AG04450 (cell line): ENCODE results near the gene NGB. TPM values are rescaled to one million over a fixed set of nuclear protein-coding genes. Genes with fewer than 3 reads are reported as not detected.

Experiments
- CTCF ChIA-PET: fragments of 300-600, 350-600 bp; formaldehyde crosslinking; extraction: SDS; loops from one replicate; lab custom pipeline; 2022; ENCODE audit warnings: antibody characterized with exemption, inconsistent platforms; lab: Charles Lee
- POLR2A ChIA-PET: fragments of 350-600 bp; formaldehyde crosslinking; extraction: SDS; loops from one replicate; lab custom pipeline; 2021; ENCODE audit warnings: antibody characterized with exemption, inconsistent platforms; lab: Yijun Ruan, JAX
- DNase-seq: peaks from one replicate; pipeline ENCODE4 v3.0.0-alpha.2; 2011; ENCODE audit warnings: low read depth, low spot score
- H3K27ac ChIP-seq: one replicate; pipeline ENCODE4 v1.5.1; 2012; ENCODE audit warnings: low read depth, low read length, control low read depth
- H3K27me3 ChIP-seq: one replicate; pipeline ENCODE4 v1.6.0; 2012; ENCODE audit warnings: low read length; ENCODE audit not compliant: control insufficient read depth, insufficient read depth
- H3K4me3 ChIP-seq: 2 replicates; pipeline ENCODE4 v1.5.1; 2011; ENCODE audit warnings: mild to moderate bottlenecking, low read depth, low read length, control low read depth
- H3K9me3 ChIP-seq: 2 replicates; pipeline ENCODE4 v1.5.1; 2012; ENCODE audit warnings: low read length; ENCODE audit not compliant: control insufficient read depth, insufficient read depth
- polyA plus RNA-seq: library from polyadenylated mRNA; depleted of rRNA; stranded (reverse); fragments of >200 nt; gene quantifications from 2 replicates; pipeline ENCODE4 v1.2.3, GENCODE V29; 2011
- TF ChIP-seq, protein P1 (sequence below): IDR thresholded peaks from 2 replicates; pipeline ENCODE4 v1.5.1; 2011; ENCODE audit warnings: low read depth, low read length, control low read depth, inconsistent platforms

The NGB gene
- polyA plus RNA-seq, 1 experiment: not detected

DNA sequence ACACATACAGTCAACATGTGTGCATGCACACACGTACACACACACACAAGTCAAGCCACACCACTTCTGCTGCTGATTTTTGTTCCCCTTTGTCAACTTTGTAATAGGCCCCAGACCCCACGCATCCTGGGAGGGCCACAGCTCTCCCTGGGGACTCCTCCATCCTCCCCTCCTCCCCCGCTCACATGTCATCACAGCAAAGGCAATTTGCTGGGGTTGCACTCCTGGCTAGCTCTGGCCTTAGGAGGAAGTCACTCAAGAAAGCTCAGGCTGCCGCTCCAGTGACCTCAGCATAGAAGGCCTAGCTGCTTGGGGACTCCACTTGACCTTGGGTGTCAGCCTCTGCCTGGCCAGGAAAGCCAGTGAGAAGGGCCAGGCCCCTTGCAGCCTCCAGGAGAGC is 27.2 kb downstream of the NGB start:
- ChIA-PET POLR2A (no interaction called here), CTCF (no interaction called here)
- TF ChIP-seq, protein P1, sequence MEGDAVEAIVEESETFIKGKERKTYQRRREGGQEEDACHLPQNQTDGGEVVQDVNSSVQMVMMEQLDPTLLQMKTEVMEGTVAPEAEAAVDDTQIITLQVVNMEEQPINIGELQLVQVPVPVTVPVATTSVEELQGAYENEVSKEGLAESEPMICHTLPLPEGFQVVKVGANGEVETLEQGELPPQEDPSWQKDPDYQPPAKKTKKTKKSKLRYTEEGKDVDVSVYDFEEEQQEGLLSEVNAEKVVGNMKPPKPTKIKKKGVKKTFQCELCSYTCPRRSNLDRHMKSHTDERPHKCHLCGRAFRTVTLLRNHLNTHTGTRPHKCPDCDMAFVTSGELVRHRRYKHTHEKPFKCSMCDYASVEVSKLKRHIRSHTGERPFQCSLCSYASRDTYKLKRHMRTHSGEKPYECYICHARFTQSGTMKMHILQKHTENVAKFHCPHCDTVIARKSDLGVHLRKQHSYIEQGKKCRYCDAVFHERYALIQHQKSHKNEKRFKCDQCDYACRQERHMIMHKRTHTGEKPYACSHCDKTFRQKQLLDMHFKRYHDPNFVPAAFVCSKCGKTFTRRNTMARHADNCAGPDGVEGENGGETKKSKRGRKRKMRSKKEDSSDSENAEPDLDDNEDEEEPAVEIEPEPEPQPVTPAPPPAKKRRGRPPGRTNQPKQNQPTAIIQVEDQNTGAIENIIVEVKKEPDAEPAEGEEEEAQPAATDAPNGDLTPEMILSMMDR: no peak
- Histone ChIP-seq H3K4me3 (no peak overlapping the region), H3K27ac (no peak overlapping the region), H3K27me3 (no peaks in the 10 kb centered on the region), H3K9me3 (no peaks in the 10 kb centered on the region; the same call in 1 of the 2 replicates)
- DNase-seq: no peak

DNA sequence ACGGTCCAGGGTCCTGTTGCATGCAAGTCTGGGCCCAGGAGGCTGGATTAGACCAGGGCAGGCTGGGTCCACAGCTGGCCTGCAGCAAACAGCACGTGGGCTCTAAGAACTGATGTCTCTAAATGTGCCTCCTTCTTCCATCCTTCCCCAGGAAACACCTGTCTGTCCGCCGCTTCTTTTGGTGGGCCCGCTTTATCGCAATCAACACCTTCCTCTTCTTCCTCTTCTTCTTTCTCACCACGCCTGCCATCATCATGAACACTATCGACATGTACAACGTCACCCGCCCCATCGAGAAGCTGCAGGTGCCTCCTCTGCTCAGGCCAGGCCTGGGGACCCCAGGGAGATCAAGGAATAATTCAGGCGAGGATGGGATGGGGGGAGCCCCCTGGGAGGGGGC is 28.3 kb downstream of the NGB start:
- CTCF ChIA-PET: no interaction called here
- TF ChIP-seq, protein P1: no peak
- H3K27ac ChIP-seq: no peak overlapping the region
- no peaks in the 10 kb centered on the region for H3K27me3 ChIP-seq
- no peak overlapping the region for H3K4me3 ChIP-seq
- POLR2A ChIA-PET: no interaction called here
- no peak for DNase-seq
- H3K9me3 ChIP-seq: no peaks in the 10 kb centered on the region; the same call in 1 of the 2 replicates

DNA sequence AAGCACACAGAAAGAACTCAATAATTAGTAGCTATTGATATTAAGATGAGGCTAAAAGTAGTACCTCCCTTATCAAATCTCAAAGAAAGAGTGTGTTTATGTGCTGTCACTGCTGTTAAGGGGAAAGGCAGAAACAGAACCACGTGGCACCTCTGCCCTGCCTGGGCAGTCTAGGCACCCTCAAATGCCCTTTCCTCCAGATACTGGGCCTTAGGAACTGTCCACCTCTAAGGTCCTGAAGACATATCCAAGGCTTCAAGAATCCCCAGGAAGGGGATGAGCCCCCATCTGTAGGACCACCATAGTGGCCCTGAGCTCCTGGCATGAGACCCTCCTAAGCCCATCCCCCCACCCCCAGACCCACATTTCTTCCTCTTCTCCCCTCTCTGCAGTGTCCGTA is 29.1 kb downstream of the NGB start:
- Histone ChIP-seq H3K9me3 (no peaks in the 10 kb centered on the region; the same call in 1 of the 2 replicates), H3K27me3 (no peaks in the 10 kb centered on the region), H3K27ac (no peak overlapping the region), H3K4me3 (no peak overlapping the region)
- TF ChIP-seq, protein P1: no peak
- CTCF ChIA-PET: no interaction called here
- POLR2A ChIA-PET: no interaction called here
- no peak for DNase-seq

- CTCF ChIA-PET: no interaction called here
Observed at GRCh38 chr14:77240336-77240915, 30.6 kb downstream of the NGB start.

DNA sequence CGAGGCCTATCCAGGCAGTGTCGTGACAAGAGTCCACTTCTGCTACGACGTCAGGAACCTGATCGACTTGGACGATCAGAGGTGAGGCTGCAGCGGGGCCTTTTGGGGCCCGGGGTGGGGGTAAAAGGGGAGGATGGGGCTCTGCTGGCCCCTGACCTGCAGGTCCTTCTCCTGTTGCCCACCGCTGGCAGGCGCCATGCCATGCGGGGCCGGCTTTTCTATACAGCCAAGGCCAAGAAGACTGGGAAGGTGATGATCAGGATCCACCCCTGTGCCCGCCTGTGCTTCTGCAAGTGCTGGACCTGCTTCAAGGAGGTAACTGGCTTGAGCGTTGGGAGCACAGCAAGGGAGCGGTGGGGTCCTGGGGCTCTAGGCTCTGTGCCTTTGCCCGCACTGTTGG is 31.6 kb downstream of the NGB start:
- Histone ChIP-seq H3K4me3 (no peak overlapping the region), H3K9me3 (no peaks in the 10 kb centered on the region; the same call in 1 of the 2 replicates), H3K27me3 (no peaks in the 10 kb centered on the region), H3K27ac (no peak overlapping the region)
- POLR2A ChIA-PET: no interaction called here
- DNase-seq: no peak
- CTCF ChIA-PET: no interaction called here
- TF ChIP-seq, protein P1: no peak

More at GRCh38 chr14:77240336-77240915, 30.6 kb downstream of the NGB start:
- DNase-seq: no peak
- no peaks in the 10 kb centered on the region; the same call in 1 of the 2 replicates for H3K9me3 ChIP-seq
- H3K4me3 ChIP-seq: no peak overlapping the region
- TF ChIP-seq, protein P1: no peak
- POLR2A ChIA-PET: no interaction called here
- H3K27ac ChIP-seq: no peak overlapping the region
- H3K27me3 ChIP-seq: no peaks in the 10 kb centered on the region
